Mesenchymal stem cell (in vitro differentiated cells and primary cell): ENCODE measurements around the gene CD248.
A peak's percentile ranks its signal among the peaks of the same experiment; 100 is the strongest.

Experiments used
- DNase-seq: peaks from one replicate; pipeline ENCODE4 v3.0.0-alpha.2; 2013
- H2AFZ ChIP-seq: one replicate; pipeline ENCODE4 v1.6.1; 2013; ENCODE audit warnings: low read depth, mild to moderate bottlenecking, control low read depth, inconsistent platforms, low read length, moderate library complexity
- H2AK5ac ChIP-seq: 2 replicates; pipeline ENCODE4 v1.6.1; 2013; ENCODE audit warnings: low read length, moderate library complexity, mild to moderate bottlenecking, inconsistent platforms; ENCODE audit not compliant: severe bottlenecking
- H2BK120ac ChIP-seq: one replicate; pipeline ENCODE4 v1.6.1; 2013; ENCODE audit warnings: low read depth, mild to moderate bottlenecking, inconsistent platforms, low read length, moderate library complexity
- H2BK12ac ChIP-seq, 2 experiments: one replicate each; pipeline ENCODE4 v1.6.1; 2013; ENCODE audit warnings: inconsistent platforms in 2 of 2, low read length in 2 of 2, mild to moderate bottlenecking in 2 of 2, moderate library complexity in 2 of 2, control low read depth in 1 of 2
- H2BK15ac ChIP-seq: one replicate; pipeline ENCODE4 v1.6.1; 2013; ENCODE audit warnings: mild to moderate bottlenecking, low read depth, inconsistent platforms; ENCODE audit not compliant: poor library complexity, severe bottlenecking
- H2BK5ac ChIP-seq: 2 replicates; pipeline ENCODE4 v1.6.1; 2013; ENCODE audit warnings: low read depth, mild to moderate bottlenecking, low read length, control low read depth, inconsistent platforms; ENCODE audit not compliant: poor library complexity, severe bottlenecking
- H3K14ac ChIP-seq, 2 experiments: one replicate each; pipeline ENCODE4 v1.6.1; 2013; ENCODE audit warnings: inconsistent platforms in 2 of 2, low read length in 2 of 2, control low read depth in 1 of 2, mild to moderate bottlenecking in 1 of 2, moderate library complexity in 1 of 2
- H3K18ac ChIP-seq, 2 experiments: one replicate each; pipeline ENCODE4 v1.6.1; 2013; ENCODE audit warnings: inconsistent platforms in 2 of 2, low read length in 2 of 2, control low read depth in 1 of 2, low read depth in 1 of 2, mild to moderate bottlenecking in 1 of 2
- H3K23ac ChIP-seq, 2 experiments: one replicate each; pipeline ENCODE4 v1.6.1; 2013; ENCODE audit warnings: inconsistent platforms in 2 of 2, low read length in 2 of 2, mild to moderate bottlenecking in 2 of 2, moderate library complexity in 2 of 2, control low read depth in 1 of 2
- H3K27ac ChIP-seq: 2 replicates; pipeline ENCODE4 v1.5.1; 2013; ENCODE audit warnings: mild to moderate bottlenecking, moderate library complexity, low read length, control low read depth, inconsistent platforms; ENCODE audit not compliant: poor library complexity, severe bottlenecking
- H3K27me3 ChIP-seq, 2 experiments: 2 replicates each; pipeline versions ENCODE4 v1.6.1 to v1.7.0; 2013; ENCODE audit warnings: low read length in 2 of 2, mild to moderate bottlenecking in 2 of 2, moderate library complexity in 2 of 2, control low read depth in 1 of 2, inconsistent platforms in 1 of 2; ENCODE audit not compliant: control insufficient read depth in 1 of 2, insufficient read depth in 1 of 2
- H3K36me3 ChIP-seq, 2 experiments: 2 replicates each; pipeline versions ENCODE4 v1.6.1 to v1.7.0; 2013; ENCODE audit warnings: low read length in 2 of 2, control low read depth in 1 of 2, inconsistent platforms in 1 of 2, low read depth in 1 of 2, mild to moderate bottlenecking in 1 of 2; ENCODE audit not compliant: insufficient read depth in 2 of 2, control insufficient read depth in 1 of 2
- H3K4ac ChIP-seq, 2 experiments: one replicate each; pipeline ENCODE4 v1.6.1; 2013; ENCODE audit warnings: inconsistent platforms in 2 of 2, low read length in 2 of 2, mild to moderate bottlenecking in 2 of 2, moderate library complexity in 2 of 2, control low read depth in 1 of 2, low read depth in 1 of 2
- H3K4me1 ChIP-seq: 2 replicates; pipeline ENCODE4 v1.6.1; 2013; ENCODE audit warnings: low read depth, low read length, control low read depth; ENCODE audit not compliant: control insufficient read depth, insufficient read depth
- H3K4me2 ChIP-seq: 2 replicates; pipeline ENCODE4 v1.6.1; 2013; ENCODE audit warnings: low read length, mild to moderate bottlenecking, inconsistent platforms; ENCODE audit not compliant: poor library complexity, severe bottlenecking
- H3K4me3 ChIP-seq, 2 experiments: 2 replicates each; pipeline versions ENCODE4 v1.5.1 to v1.7.0; 2013; ENCODE audit warnings: low read length in 2 of 2, mild to moderate bottlenecking in 2 of 2, control low read depth in 1 of 2, low read depth in 1 of 2; ENCODE audit not compliant: insufficient read depth in 1 of 2
- H3K79me1 ChIP-seq: replicated peaks from 2 replicates; pipeline ENCODE4 v1.6.1; 2013; ENCODE audit warnings: mild to moderate bottlenecking, control low read depth, low read length, inconsistent platforms; ENCODE audit not compliant: poor library complexity, severe bottlenecking
- H3K9ac ChIP-seq: 2 replicates; pipeline ENCODE4 v1.7.0; 2013; ENCODE audit warnings: mild to moderate bottlenecking, low read length, moderate library complexity
- H3K9me3 ChIP-seq: 2 replicates; pipeline ENCODE4 v1.7.0; 2013; ENCODE audit warnings: mild to moderate bottlenecking, low read length; ENCODE audit not compliant: control insufficient read depth
- H4K8ac ChIP-seq: one replicate; pipeline ENCODE4 v1.6.1; 2013; ENCODE audit warnings: inconsistent platforms, mild to moderate bottlenecking, low read length, moderate library complexity
- H4K91ac ChIP-seq: one replicate; pipeline ENCODE4 v1.6.1; 2013; ENCODE audit warnings: mild to moderate bottlenecking, low read length, inconsistent platforms
- WGBS: methylation state at CpG from one replicate; pipeline ENCODE4 v1.1.7; 2013; ENCODE audit warnings: mixed read lengths; 5-methylcytosine and 5-hydroxymethylcytosine counted together

Gene CD248

GRCh38 chr11:66347425-66348276 is 30.8 kb upstream of the CD248 start, which contains the start of gene B4GAT1:
B4GAT1 (minus strand) TSS chr11:66347629; CDS start chr11:66347545, 84 bp downstream.
- no peaks in the 10 kb centered on the region for H3K27me3 ChIP-seq
- peak within 1 kb of the TSS; percentile 21 for H3K27ac ChIP-seq
- H3K9ac ChIP-seq, result peak within 1 kb of the TSS; percentile 92
- no peak within 1 kb of the TSS for H2AK5ac ChIP-seq
- H3K79me1 ChIP-seq, result peaks cover 16% of the 10 kb centered on the region
- peak within 1 kb of the TSS in 1 of 2 experiments; percentile 16 for H3K23ac ChIP-seq
- H4K91ac ChIP-seq, result peak within 1 kb of the TSS; percentile 75
- peak within 1 kb of the TSS in 1 of 2 experiments; percentile 72 for H2BK12ac ChIP-seq
- DNase-seq, result peak; percentile 93
- H2AFZ ChIP-seq, result peak within 1 kb of the TSS; percentile 74
- H3K18ac ChIP-seq, result peak within 1 kb of the TSS; percentile 72 to 91
- H3K14ac ChIP-seq, result peak within 1 kb of the TSS in 1 of 2 experiments; percentile 92
- H2BK5ac ChIP-seq, result no peak within 1 kb of the TSS
- peak within 1 kb of the TSS; percentile 84 for H3K4me2 ChIP-seq
- peak within 1 kb of the TSS; percentile 74 for H4K8ac ChIP-seq
- peak within 1 kb of the TSS; percentile 6 to 92 for H3K4ac ChIP-seq
- H2BK120ac ChIP-seq, result peak within 1 kb of the TSS; percentile 35
- under 1% methylated on average over 66 of the region's 101 CpGs for WGBS
- no peaks in the 10 kb centered on the region for H3K9me3 ChIP-seq
- peaks cover 0 to 7% of the 10 kb centered on the region in 2 experiments for H3K36me3 ChIP-seq
- peak within 1 kb of the TSS; percentile 80 to 95 for H3K4me3 ChIP-seq
- H2BK15ac ChIP-seq, result peak within 1 kb of the TSS; percentile 73
- H3K4me1 ChIP-seq, result peaks cover 27% of the 10 kb centered on the region

GRCh38 chr11:66346476-66347424 is 29.9 kb upstream of the CD248 start:
- peak overlapping the region; percentile 6 to 92 for H3K4ac ChIP-seq
- no peaks in the 10 kb centered on the region for H3K27me3 ChIP-seq
- WGBS, result 39% methylated on average over 68 of the region's 68 CpGs
- H4K8ac ChIP-seq, result peak overlapping the region; percentile 74
- H3K9me3 ChIP-seq, result no peaks in the 10 kb centered on the region
- H3K4me1 ChIP-seq, result peaks cover 31% of the 10 kb centered on the region
- H3K36me3 ChIP-seq, result peaks cover 6 to 14% of the 10 kb centered on the region in 2 experiments
- H3K14ac ChIP-seq, result peak overlapping the region in 1 of 2 experiments; percentile 92
- H2BK5ac ChIP-seq, result no peak overlapping the region
- peak overlapping the region; percentile 98 for H3K9ac ChIP-seq
- peak overlapping the region; percentile 80 to 95 for H3K4me3 ChIP-seq
- H4K91ac ChIP-seq, result peak overlapping the region; percentile 59
- peak overlapping the region in 1 of 2 experiments; percentile 72 for H2BK12ac ChIP-seq
- peak overlapping the region; percentile 74 for H2AFZ ChIP-seq
- H3K79me1 ChIP-seq, result peaks cover 17% of the 10 kb centered on the region
- H3K23ac ChIP-seq, result peak overlapping the region in 1 of 2 experiments; percentile 16
- H2BK15ac ChIP-seq, result peak overlapping the region; percentile 73
- H2BK120ac ChIP-seq, result no peak overlapping the region
- H2AK5ac ChIP-seq, result no peak overlapping the region
- peak overlapping the region; percentile 72 to 91 for H3K18ac ChIP-seq
- H3K27ac ChIP-seq, result peak overlapping the region; percentile 21
- DNase-seq, result no peak
- H3K4me2 ChIP-seq, result peak overlapping the region; percentile 84

- H4K8ac ChIP-seq, result peak overlapping the region; percentile 99
- peak overlapping the region; percentile 67 for H2AFZ ChIP-seq
- no peak overlapping the region for H2BK12ac ChIP-seq
- no peak for DNase-seq
- H2BK5ac ChIP-seq, result no peak overlapping the region
- peak overlapping the region; percentile 58 to 61 for H3K18ac ChIP-seq
- peaks cover 30% of the 10 kb centered on the region for H3K79me1 ChIP-seq
- H2AK5ac ChIP-seq, result no peak overlapping the region
- H4K91ac ChIP-seq, result peak overlapping the region; percentile 63
- peaks cover 37% of the 10 kb centered on the region for H3K4me1 ChIP-seq
- peak overlapping the region in 1 of 2 experiments; percentile 29 for H3K14ac ChIP-seq
- H2BK15ac ChIP-seq, result no peak overlapping the region
- no peaks in the 10 kb centered on the region for H3K9me3 ChIP-seq
- WGBS, result 32% methylated on average over 7 of the region's 7 CpGs
- H2BK120ac ChIP-seq, result no peak overlapping the region
- no peak overlapping the region for H3K23ac ChIP-seq
- H3K9ac ChIP-seq, result peak overlapping the region; percentile 98
- no peaks in the 10 kb centered on the region for H3K27me3 ChIP-seq
- H3K4me3 ChIP-seq, result peak overlapping the region; percentile 47 to 95
- H3K36me3 ChIP-seq, result peaks cover 21 to 29% of the 10 kb centered on the region in 2 experiments
- H3K4ac ChIP-seq, result peak overlapping the region; percentile 42 to 54
- H3K27ac ChIP-seq, result peak overlapping the region; percentile 57
- H3K4me2 ChIP-seq, result peak overlapping the region; percentile 90
Observed at GRCh38 chr11:66345316-66345649, 28.4 kb upstream of the CD248 start.
